Fibroblast of lung (primary cell): ENCODE measurements around the gene CLCNKA.
"Not testable (repeated sequence)": the region's sequence is repeated elsewhere in the genome, so short reads cannot be mapped to it uniquely, and the experiment has no call there.

ENCODE experiments used
- EZH2 ChIP-seq: IDR thresholded peaks from 2 replicates; pipeline ENCODE4 v1.5.1; 2012; ENCODE audit warnings: low read length, control low read depth, mild to moderate bottlenecking; ENCODE audit errors: missing control alignments
- TF ChIP-seq, protein P1 (sequence below), 2 donors: IDR thresholded peaks in 1 of 2; conservative IDR thresholded peaks in 1 of 2; 1 replicate in 1 of 2; 2 replicates in 1 of 2; pipeline ENCODE4 v1.5.1; 2011 to 2012; ENCODE audit warnings: low read length in 2 of 2, control low read depth in 1 of 2, inconsistent platforms in 1 of 2, low read depth in 1 of 2, mild to moderate bottlenecking in 1 of 2

DNA sequence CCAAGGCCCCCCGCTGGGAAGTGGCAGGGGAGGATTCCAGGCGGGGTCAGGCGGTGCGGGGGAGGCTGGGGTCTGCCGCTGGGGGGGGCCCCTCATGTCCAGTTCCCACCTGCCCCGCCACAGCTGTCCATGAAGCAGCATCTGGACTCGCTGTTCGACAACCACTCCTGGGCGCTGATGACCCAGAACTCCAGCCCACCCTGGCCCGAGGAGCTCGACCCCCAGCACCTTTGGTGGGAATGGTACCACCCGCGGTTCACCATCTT is 7.1 kb downstream of the CLCNKA start:
- TF ChIP-seq EZH2 = not testable (repeated sequence)
- TF ChIP-seq, protein P1, sequence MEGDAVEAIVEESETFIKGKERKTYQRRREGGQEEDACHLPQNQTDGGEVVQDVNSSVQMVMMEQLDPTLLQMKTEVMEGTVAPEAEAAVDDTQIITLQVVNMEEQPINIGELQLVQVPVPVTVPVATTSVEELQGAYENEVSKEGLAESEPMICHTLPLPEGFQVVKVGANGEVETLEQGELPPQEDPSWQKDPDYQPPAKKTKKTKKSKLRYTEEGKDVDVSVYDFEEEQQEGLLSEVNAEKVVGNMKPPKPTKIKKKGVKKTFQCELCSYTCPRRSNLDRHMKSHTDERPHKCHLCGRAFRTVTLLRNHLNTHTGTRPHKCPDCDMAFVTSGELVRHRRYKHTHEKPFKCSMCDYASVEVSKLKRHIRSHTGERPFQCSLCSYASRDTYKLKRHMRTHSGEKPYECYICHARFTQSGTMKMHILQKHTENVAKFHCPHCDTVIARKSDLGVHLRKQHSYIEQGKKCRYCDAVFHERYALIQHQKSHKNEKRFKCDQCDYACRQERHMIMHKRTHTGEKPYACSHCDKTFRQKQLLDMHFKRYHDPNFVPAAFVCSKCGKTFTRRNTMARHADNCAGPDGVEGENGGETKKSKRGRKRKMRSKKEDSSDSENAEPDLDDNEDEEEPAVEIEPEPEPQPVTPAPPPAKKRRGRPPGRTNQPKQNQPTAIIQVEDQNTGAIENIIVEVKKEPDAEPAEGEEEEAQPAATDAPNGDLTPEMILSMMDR (conservative IDR thresholded peaks at IDR 0.05 in 1 of 2, IDR thresholded peaks at IDR 0.05 in 1 of 2; ENCODE audit: low read depth in 1 of 2, low read length in 2 of 2) = not testable (repeated sequence)
